ENCODE measurements around the gene ACACA. TPM values are rescaled to one million over a fixed set of nuclear protein-coding genes. Genes with fewer than 3 reads are reported as not detected.
A peak's percentile ranks its signal among the peaks of the same experiment; 100 is the strongest.

Gene ACACA
- total and polyA plus RNA-seq, 2 experiments from 2014 or later = 59.6 to 164 TPM

GRCh38 chr17:37309051-37309450 is 97.6 kb downstream of the ACACA start:
- Histone ChIP-seq H3K27me3 (ENCODE audit: insufficient read depth) (no peaks in the 10 kb centered on the region), H3K4me1 (ENCODE audit: insufficient read depth) (peaks cover 3% of the 10 kb centered on the region; the same call in 1 of the 2 replicates), H3K27ac (ENCODE audit: low read depth) (peak overlapping the region; percentile 55; the same call in 1 of the 2 replicates), H3K4me2 (no peak overlapping the region), H3K9me2 (ENCODE audit: insufficient read depth) (no peaks in the 10 kb centered on the region), H3F3A (replicated peaks; ENCODE audit: low read depth) (no peaks in the 10 kb centered on the region), H3K4me3 (no peak overlapping the region), H3K79me2 (replicated peaks; ENCODE audit: insufficient read depth) (peaks cover 84% of the 10 kb centered on the region), H3K36me3 (ENCODE audit: insufficient read depth) (0 out of 2 replicates have a peak, but pooled peaks cover 8% of the 10 kb centered on the region), H4K20me1 (replicated peaks; ENCODE audit: insufficient read depth) (peaks cover 30% of the 10 kb centered on the region), H2AFZ (no peak overlapping the region)
- Mint-ChIP-seq H3K4me1 (peaks cover 8% of the 10 kb centered on the region), H3K4me3 (no peak overlapping the region), H3K27me3 (ENCODE audit: insufficient read depth, low read depth, poor library complexity) (peaks cover 1% of the 10 kb centered on the region), H3K36me3 (ENCODE audit: low read depth) (peaks cover 26% of the 10 kb centered on the region; the same call in 2 of the 3 replicates), H3K9me3 (no peaks in the 10 kb centered on the region), H3K27ac (no peak overlapping the region)
- no peak for DNase-seq (ENCODE audit: low spot score)
- no peak for ATAC-seq
- TF ChIP-seq EZH2phosphoT487 (IDR thresholded peaks at IDR 0.05; ENCODE audit: unreplicated experiment) (no peak), ZNF331 (CRISPR knock-in tag; IDR thresholded peaks at IDR 0.05; ENCODE audit: low read depth) (no peak), NANOG (IDR thresholded peaks at IDR 0.05; ENCODE audit: borderline replicate concordance) (no peak), JUNB (IDR thresholded peaks at IDR 0.05; ENCODE audit: unreplicated experiment) (no peak), EZH2 (IDR thresholded peaks at IDR 0.05; ENCODE audit: low read depth, unreplicated experiment) (no peak), POLR2AphosphoS5 (IDR thresholded peaks at IDR 0.05; ENCODE audit: low read depth) (no peak), ZNF114 (CRISPR knock-in tag; IDR thresholded peaks at IDR 0.05) (no peak), STAT1 (IDR thresholded peaks at IDR 0.05; ENCODE audit: unreplicated experiment) (no peak), CREB1 (CRISPR knock-in tag; IDR thresholded peaks at IDR 0.05; ENCODE audit: low read depth) (no peak), REST (IDR thresholded peaks at IDR 0.05; ENCODE audit: unreplicated experiment) (no peak)
- TF ChIP-seq, protein P1, sequence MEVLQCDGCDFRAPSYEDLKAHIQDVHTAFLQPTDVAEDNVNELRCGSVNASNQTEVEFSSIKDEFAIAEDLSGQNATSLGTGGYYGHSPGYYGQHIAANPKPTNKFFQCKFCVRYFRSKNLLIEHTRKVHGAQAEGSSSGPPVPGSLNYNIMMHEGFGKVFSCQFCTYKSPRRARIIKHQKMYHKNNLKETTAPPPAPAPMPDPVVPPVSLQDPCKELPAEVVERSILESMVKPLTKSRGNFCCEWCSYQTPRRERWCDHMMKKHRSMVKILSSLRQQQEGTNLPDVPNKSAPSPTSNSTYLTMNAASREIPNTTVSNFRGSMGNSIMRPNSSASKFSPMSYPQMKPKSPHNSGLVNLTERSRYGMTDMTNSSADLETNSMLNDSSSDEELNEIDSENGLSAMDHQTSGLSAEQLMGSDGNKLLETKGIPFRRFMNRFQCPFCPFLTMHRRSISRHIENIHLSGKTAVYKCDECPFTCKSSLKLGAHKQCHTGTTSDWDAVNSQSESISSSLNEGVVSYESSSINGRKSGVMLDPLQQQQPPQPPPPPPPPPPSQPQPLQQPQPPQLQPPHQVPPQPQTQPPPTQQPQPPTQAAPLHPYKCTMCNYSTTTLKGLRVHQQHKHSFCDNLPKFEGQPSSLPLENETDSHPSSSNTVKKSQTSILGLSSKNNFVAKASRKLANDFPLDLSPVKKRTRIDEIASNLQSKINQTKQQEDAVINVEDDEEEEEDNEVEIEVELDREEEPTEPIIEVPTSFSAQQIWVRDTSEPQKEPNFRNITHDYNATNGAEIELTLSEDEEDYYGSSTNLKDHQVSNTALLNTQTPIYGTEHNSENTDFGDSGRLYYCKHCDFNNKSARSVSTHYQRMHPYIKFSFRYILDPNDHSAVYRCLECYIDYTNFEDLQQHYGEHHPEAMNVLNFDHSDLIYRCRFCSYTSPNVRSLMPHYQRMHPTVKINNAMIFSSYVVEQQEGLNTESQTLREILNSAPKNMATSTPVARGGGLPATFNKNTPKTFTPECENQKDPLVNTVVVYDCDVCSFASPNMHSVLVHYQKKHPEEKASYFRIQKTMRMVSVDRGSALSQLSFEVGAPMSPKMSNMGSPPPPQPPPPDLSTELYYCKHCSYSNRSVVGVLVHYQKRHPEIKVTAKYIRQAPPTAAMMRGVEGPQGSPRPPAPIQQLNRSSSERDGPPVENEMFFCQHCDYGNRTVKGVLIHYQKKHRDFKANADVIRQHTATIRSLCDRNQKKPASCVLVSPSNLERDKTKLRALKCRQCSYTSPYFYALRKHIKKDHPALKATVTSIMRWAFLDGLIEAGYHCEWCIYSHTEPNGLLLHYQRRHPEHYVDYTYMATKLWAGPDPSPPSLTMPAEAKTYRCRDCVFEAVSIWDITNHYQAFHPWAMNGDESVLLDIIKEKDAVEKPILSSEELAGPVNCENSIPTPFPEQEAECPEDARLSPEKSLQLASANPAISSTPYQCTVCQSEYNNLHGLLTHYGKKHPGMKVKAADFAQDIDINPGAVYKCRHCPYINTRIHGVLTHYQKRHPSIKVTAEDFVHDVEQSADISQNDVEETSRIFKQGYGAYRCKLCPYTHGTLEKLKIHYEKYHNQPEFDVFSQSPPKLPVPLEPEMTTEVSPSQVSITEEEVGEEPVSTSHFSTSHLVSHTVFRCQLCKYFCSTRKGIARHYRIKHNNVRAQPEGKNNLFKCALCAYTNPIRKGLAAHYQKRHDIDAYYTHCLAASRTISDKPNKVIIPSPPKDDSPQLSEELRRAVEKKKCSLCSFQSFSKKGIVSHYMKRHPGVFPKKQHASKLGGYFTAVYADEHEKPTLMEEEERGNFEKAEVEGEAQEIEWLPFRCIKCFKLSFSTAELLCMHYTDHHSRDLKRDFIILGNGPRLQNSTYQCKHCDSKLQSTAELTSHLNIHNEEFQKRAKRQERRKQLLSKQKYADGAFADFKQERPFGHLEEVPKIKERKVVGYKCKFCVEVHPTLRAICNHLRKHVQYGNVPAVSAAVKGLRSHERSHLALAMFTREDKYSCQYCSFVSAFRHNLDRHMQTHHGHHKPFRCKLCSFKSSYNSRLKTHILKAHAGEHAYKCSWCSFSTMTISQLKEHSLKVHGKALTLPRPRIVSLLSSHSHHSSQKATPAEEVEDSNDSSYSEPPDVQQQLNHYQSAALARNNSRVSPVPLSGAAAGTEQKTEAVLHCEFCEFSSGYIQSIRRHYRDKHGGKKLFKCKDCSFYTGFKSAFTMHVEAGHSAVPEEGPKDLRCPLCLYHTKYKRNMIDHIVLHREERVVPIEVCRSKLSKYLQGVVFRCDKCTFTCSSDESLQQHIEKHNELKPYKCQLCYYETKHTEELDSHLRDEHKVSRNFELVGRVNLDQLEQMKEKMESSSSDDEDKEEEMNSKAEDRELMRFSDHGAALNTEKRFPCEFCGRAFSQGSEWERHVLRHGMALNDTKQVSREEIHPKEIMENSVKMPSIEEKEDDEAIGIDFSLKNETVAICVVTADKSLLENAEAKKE (CRISPR knock-in tag; IDR thresholded peaks at IDR 0.05) = no peak
- TF ChIP-seq, protein P2, sequence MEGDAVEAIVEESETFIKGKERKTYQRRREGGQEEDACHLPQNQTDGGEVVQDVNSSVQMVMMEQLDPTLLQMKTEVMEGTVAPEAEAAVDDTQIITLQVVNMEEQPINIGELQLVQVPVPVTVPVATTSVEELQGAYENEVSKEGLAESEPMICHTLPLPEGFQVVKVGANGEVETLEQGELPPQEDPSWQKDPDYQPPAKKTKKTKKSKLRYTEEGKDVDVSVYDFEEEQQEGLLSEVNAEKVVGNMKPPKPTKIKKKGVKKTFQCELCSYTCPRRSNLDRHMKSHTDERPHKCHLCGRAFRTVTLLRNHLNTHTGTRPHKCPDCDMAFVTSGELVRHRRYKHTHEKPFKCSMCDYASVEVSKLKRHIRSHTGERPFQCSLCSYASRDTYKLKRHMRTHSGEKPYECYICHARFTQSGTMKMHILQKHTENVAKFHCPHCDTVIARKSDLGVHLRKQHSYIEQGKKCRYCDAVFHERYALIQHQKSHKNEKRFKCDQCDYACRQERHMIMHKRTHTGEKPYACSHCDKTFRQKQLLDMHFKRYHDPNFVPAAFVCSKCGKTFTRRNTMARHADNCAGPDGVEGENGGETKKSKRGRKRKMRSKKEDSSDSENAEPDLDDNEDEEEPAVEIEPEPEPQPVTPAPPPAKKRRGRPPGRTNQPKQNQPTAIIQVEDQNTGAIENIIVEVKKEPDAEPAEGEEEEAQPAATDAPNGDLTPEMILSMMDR (conservative IDR thresholded peaks at IDR 0.05; ENCODE audit: low read depth in 2 of 2) = no peak
- TF ChIP-seq, protein P3, sequence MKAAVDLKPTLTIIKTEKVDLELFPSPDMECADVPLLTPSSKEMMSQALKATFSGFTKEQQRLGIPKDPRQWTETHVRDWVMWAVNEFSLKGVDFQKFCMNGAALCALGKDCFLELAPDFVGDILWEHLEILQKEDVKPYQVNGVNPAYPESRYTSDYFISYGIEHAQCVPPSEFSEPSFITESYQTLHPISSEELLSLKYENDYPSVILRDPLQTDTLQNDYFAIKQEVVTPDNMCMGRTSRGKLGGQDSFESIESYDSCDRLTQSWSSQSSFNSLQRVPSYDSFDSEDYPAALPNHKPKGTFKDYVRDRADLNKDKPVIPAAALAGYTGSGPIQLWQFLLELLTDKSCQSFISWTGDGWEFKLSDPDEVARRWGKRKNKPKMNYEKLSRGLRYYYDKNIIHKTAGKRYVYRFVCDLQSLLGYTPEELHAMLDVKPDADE (IDR thresholded peaks at IDR 0.05) = no peak

All from GM23338 (cell line).